HUES48 (cell line): Measurements from ENCODE around the gene NHP2.
"Not testable (repeated sequence)": the region's sequence is repeated elsewhere in the genome, so short reads cannot be mapped to it uniquely, and the experiment has no call there.

Experiments
- H3K27ac ChIP-seq: one replicate; pipeline ENCODE4 v1.7.0; 2013; ENCODE audit warnings: low read depth, low read length, inconsistent platforms
- H3K27me3 ChIP-seq: 2 replicates; pipeline ENCODE4 v1.6.1; 2013; ENCODE audit warnings: mild to moderate bottlenecking, low read length; ENCODE audit not compliant: control insufficient read depth, insufficient read depth
- H3K36me3 ChIP-seq: 2 replicates; pipeline ENCODE4 v1.6.1; 2013; ENCODE audit warnings: low read length; ENCODE audit not compliant: control insufficient read depth, insufficient read depth
- H3K4me1 ChIP-seq: 2 replicates; pipeline ENCODE4 v1.6.1; 2013; ENCODE audit warnings: mild to moderate bottlenecking, low read length; ENCODE audit not compliant: control insufficient read depth, insufficient read depth
- H3K4me3 ChIP-seq: 2 replicates; pipeline ENCODE4 v1.5.1; 2013; ENCODE audit warnings: mild to moderate bottlenecking, low read depth, low read length
- H3K9ac ChIP-seq: 2 replicates; pipeline ENCODE4 v1.6.1; 2013; ENCODE audit warnings: mild to moderate bottlenecking, low read depth, low read length, moderate library complexity
- H3K9me3 ChIP-seq: 2 replicates; pipeline ENCODE4 v1.6.1; 2013; ENCODE audit warnings: low read length; ENCODE audit not compliant: control insufficient read depth, insufficient read depth

Gene NHP2

DNA sequence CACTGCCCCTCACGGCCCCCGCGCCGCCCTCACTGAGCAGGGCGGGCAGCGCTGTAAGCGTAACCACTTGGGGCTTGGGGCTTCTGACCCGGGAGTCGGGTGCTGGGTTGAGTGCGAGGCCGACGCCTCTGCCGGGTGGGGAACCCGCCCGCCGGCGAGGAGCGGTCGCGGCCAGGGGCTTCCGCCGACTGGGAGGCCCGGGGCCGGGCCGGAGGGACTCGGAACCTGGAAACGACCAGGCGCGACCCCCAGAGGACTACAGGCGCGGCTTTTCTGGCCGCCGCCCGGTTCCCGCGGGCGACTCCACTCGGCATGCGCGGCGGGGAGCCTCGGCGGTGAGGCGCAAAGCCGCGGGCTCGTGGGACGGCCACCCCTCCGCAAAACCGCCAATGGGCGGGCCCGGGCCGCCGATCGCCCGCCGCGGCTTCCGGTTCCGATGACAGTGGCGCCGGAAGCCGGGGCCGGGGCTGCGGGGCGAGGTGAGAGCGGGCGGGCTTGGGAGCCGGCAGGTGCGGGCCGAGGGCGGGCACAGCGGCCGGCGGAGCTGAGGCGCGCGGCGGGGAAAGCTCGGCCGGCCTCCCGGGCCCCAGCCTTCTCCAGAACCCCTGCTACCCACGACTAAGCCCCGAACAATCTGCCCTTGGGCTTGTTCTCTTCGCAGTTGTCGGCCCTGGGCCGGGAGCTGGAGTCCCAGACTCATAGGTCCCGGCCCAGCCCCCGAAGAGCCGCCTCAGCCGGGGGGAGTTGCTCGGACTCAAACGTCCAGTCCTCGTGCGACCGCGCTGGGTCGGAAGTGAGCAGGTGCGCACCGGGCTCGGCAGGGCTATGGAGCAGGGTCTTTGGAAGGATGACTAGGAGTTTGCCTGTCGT lies 22.9 kb downstream of the NHP2 start, which contains the start of gene RMND5B:
RMND5B (plus strand) TSS at position 439 of the 870 bp plus-strand sequence. CDS start 7,106 bp downstream, outside the sequence.
- Histone ChIP-seq H3K4me3 (peak within 1 kb of the TSS; percentile 85), H3K9me3 (no peaks in the 10 kb centered on the region), H3K4me1 (peaks cover 11% of the 10 kb centered on the region), H3K36me3 (peaks cover 19% of the 10 kb centered on the region), H3K9ac (peak within 1 kb of the TSS; percentile 91), H3K27ac (peak within 1 kb of the TSS; percentile 99), H3K27me3 (no peaks in the 10 kb centered on the region)

DNA sequence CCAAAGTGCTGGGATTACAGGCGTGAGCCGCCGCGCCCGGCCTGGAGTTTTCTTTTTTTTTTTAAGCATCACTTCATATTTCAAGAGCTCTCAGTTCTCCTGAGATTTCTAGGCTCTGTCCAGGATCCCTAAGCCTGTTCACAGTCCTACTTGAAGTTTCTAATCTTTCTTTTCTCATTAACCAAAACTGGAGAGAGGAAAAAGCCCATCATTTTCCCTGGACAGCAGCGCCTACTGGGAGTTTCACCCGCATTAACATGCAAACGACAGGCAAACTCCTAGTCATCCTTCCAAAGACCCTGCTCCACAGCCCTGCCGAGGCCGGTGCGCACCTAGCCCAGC lies 23.5 kb downstream of the NHP2 start:
- Histone ChIP-seq H3K4me3 (peak overlapping the region; percentile 85), H3K9ac (peak overlapping the region; percentile 91), H3K27ac (peak overlapping the region; percentile 99), H3K36me3 (peaks cover 13% of the 10 kb centered on the region), H3K4me1 (peaks cover 15% of the 10 kb centered on the region)
- H3K9me3 ChIP-seq, H3K27me3 ChIP-seq: not testable (repeated sequence)

DNA sequence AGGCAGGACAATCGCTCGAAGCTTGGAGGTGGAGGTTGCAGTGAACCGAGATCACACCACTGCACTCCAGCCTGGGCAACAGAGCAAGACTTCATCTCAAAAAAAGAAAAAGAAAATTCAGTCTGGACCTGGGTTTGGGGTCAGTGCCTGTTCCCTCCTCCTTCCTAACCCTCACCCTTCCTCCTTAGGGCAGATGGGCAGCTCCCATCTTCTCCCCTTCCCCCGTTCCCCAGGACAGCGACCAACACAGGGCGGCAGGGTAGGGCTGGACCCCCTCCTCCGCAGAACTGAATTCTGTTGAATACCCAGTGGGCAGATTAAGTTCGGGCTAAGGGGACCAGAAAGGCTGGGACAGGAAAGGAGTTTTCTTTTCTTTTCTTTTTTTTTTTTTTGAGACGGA lies 24.4 kb downstream of the NHP2 start:
- Histone ChIP-seq H3K27ac (no peak overlapping the region), H3K9ac (no peak overlapping the region), H3K4me3 (no peak overlapping the region)

DNA sequence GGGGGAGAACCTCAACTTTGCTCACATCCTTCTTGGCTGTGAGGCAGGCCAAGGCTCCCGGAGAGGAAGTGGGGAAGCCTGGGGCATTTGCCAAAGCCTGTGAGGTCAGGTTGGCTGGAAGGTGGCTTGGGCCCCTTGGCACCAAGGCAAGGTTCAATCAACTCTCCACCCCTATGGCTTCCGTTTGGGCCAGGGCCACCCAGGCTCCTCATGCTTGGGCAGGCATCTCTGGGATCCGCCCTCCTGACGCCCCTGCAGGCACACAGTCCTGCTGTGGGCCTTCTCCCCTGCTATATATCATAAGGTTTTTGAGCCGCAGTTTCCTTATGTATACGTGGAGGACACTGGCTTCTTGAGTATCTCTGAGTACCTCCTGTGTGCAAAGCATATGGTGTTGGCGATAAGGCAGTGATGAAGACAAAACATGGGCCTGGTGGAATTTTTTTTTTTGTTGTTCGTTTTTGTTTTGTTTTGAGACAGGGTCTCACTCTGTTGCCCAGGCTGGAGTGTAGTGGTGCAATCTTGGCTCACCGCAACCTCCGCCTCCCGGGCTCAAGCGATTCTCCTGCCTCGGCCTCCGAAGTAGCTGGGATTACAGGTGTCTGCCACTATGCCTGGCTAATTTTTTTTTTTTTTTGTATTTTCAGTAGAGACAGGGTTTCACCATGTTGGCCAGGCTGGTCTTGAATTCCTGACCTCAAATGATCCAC lies 26.2 kb downstream of the NHP2 start:
- Histone ChIP-seq H3K9ac (peak overlapping the region; percentile 48), H3K36me3 (peaks cover 16% of the 10 kb centered on the region), H3K27ac (peak overlapping the region; percentile 97), H3K4me1 (peaks cover 31% of the 10 kb centered on the region)
- not testable (repeated sequence) for H3K27me3 ChIP-seq, H3K4me3 ChIP-seq, H3K9me3 ChIP-seq

More for the DNA sequence above, 24.4 kb downstream of the NHP2 start:
- Histone ChIP-seq H3K9me3 (no peaks in the 10 kb centered on the region), H3K36me3 (peaks cover 5% of the 10 kb centered on the region), H3K27me3 (no peaks in the 10 kb centered on the region), H3K4me1 (peaks cover 24% of the 10 kb centered on the region)

DNA sequence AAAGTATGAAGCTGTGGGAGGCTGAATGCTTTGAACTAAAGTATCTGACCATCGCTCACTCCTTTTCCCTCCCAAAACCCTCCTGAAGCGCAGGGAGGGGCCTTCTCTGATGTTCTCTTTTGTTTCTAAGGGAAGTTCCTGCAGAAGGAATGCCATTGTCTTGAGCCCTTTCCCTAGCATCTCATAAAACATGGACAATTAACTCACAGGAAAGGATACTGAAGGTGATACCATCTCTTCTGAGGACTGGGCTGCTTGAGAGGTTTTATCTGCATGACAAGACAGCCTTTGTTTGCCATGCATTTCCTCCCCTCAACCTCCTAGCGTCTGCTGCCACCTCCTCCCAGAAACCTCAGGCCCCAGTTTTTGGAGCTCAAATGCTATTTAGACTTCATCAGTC lies 27.1 kb downstream of the NHP2 start:
- Histone ChIP-seq H3K4me3 (no peak overlapping the region), H3K4me1 (peaks cover 33% of the 10 kb centered on the region), H3K27ac (peak overlapping the region; percentile 97), H3K9me3 (no peaks in the 10 kb centered on the region), H3K36me3 (peaks cover 25% of the 10 kb centered on the region), H3K27me3 (no peaks in the 10 kb centered on the region), H3K9ac (peak overlapping the region; percentile 48; the same call in 1 of the 2 replicates)

DNA sequence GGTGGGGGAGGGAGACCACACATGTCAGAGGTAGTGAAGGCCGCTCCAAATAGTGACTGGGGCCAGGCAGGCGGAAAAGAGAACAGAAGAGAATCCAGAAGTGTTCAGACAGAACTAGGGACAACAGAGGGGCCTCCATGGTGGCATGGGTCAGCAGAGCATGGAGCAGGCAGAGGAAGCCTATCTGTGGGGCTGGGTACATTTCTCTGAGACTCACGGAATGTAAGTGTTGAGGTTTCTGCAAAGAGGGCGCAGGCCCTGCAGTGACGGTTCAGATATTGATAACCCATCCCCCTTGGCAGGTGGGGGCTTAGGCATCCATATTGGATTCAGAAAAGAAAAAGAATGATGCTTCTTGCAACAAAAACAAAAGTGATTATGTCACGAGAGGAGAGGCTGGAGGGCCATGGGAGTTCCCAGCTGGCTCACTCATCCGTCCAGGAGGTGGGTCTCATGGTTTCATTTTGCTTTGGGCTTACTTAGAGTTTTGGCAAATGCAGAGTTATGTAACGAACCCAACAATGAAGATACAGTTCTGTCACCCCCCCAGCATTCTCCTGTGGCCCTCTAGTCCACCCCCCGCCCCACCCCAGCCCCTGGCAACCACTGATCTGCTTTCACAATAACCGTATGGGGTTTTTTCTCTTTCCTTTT lies 28.3 kb downstream of the NHP2 start:
- Histone ChIP-seq H3K9ac (0 out of 2 replicates have a peak overlapping the region, but pooled peaks have one; percentile 11), H3K4me1 (peaks cover 33% of the 10 kb centered on the region), H3K27me3 (no peaks in the 10 kb centered on the region), H3K4me3 (no peak overlapping the region), H3K27ac (peak overlapping the region; percentile 97), H3K9me3 (no peaks in the 10 kb centered on the region), H3K36me3 (peaks cover 33% of the 10 kb centered on the region)

DNA sequence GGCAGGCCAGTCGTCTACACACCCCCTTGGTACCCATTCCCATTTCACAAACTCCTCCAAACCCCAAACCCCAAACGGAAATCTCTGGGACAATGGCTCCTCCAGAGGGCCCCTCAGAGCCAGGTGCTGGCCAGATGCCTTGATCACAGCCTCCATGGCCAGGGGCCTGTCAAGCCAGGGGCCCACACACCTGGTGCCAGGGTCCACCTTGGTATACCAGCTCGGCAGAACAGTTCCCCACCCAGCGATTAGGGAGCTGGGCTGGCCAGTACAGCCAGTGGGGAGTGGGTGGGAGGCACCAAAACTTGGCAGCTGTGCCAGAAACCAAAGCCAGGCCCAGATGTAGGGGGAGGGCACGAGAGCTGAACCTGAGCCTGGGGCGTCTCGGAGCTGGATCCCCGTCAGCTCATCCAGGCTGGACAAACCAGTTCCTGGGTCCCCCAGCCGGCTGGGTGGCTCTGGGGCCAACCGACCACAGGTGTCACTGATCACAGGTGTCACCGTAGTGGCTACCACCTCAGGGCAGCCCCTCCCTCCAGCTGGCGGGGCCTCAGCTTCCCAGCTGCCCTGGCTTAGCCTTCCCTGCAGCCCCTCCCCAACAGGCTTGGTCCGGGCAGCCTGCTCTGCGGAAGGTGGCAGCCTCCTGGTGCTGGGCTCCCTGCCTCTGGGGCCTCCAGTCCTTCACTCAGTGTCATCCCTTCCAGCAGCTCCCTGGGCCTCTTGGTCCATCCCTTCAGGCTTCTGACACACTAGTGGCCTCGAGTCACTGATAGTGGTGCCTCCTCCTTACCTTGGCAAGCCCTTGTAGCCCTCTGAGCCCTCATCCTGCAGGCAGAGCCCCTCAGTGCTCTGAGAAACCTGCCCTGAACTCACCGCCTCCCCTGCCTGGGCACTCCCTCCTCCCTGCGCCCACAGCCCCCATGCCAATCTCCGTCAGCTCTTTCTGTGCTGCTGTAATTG lies 29.4 kb downstream of the NHP2 start:
- Histone ChIP-seq H3K36me3 (peaks cover 44% of the 10 kb centered on the region), H3K4me1 (peaks cover 33% of the 10 kb centered on the region), H3K9ac (no peak overlapping the region), H3K9me3 (no peaks in the 10 kb centered on the region), H3K4me3 (no peak overlapping the region), H3K27ac (peak overlapping the region; percentile 97), H3K27me3 (no peaks in the 10 kb centered on the region)

DNA sequence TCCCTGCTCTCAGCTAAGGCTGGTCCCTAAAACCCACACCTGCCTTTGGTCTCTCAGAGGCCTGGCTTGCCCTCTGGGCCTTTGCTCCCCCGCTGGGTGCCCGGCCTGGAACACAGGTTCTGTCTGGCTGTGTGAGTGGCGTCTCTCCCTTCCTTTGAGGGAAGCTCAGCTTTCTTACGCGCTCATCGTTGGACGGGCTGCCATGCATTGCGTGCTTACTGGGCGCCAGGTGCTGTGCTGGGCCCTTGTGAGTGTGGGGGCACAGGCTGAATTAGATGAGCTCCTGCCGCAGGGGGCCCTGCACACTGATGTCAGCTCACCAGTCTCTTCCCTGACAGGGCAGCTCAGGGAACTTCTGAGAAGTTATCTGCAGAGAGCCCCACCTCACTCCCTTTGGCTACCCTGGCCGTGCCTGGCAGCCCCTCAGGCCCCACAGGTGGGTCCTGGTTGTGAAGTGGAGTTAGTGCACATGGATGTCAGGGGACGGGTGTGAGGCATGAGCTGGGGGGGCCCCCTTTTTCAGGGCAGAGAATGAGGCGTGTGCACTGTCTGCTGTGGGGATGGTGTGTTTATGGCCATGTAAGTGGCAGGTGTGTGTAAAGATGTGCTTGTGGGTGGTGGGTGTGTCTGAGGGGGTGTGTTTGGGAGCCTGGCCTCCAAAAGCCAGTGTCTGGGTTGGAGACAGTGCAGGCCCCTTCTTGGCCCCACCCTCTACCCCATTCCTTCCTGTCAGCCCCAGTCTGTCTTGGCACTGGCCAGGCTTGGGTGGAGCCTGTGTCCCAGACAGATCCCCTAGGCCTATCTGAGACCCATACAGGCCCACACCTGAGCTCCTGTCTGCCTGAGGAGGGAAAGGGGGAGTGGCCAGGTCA lies 30.4 kb downstream of the NHP2 start:
- H3K36me3 ChIP-seq = peaks cover 46% of the 10 kb centered on the region
- peaks cover 30% of the 10 kb centered on the region for H3K4me1 ChIP-seq
- no peak overlapping the region for H3K4me3 ChIP-seq
- H3K27ac ChIP-seq = no peak overlapping the region
- H3K9ac ChIP-seq = no peak overlapping the region
- no peaks in the 10 kb centered on the region for H3K9me3 ChIP-seq
- H3K27me3 ChIP-seq = no peaks in the 10 kb centered on the region

DNA sequence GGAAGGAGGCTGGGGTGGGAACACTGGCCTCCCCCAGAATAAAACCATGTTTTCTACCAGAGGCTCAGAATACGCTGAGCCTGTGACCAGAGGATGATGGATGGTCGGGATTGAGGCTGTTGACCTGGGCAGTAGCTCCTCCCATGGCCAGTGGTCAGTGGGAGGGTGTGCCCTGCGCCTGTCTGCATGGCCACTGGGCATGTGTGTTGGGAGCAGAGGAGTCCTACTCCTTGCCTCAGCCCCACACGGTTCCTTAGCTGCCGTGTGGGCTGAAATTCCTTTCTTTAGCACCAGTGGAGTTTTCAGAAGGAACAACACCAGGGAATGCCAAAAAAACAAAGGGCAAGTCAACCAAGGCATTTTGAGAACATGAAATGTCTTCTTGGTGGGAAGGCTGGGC lies 31.3 kb downstream of the NHP2 start:
- Histone ChIP-seq H3K4me3 (no peak overlapping the region), H3K27me3 (no peaks in the 10 kb centered on the region), H3K36me3 (peaks cover 46% of the 10 kb centered on the region), H3K4me1 (peaks cover 30% of the 10 kb centered on the region), H3K9me3 (no peaks in the 10 kb centered on the region), H3K27ac (no peak overlapping the region), H3K9ac (no peak overlapping the region)
